ENCODE data around the gene LRRC75A.

Gene LRRC75A

GRCh38 chr17:16486373-16487250, 5.4 kb downstream of the LRRC75A start:
- TF ChIP-seq, protein P1, sequence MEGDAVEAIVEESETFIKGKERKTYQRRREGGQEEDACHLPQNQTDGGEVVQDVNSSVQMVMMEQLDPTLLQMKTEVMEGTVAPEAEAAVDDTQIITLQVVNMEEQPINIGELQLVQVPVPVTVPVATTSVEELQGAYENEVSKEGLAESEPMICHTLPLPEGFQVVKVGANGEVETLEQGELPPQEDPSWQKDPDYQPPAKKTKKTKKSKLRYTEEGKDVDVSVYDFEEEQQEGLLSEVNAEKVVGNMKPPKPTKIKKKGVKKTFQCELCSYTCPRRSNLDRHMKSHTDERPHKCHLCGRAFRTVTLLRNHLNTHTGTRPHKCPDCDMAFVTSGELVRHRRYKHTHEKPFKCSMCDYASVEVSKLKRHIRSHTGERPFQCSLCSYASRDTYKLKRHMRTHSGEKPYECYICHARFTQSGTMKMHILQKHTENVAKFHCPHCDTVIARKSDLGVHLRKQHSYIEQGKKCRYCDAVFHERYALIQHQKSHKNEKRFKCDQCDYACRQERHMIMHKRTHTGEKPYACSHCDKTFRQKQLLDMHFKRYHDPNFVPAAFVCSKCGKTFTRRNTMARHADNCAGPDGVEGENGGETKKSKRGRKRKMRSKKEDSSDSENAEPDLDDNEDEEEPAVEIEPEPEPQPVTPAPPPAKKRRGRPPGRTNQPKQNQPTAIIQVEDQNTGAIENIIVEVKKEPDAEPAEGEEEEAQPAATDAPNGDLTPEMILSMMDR (IDR thresholded peaks at IDR 0.05; ENCODE audit: extremely low read depth, missing control alignments), result no peak
- no peak for DNase-seq (ENCODE audit: low spot score)

DNA sequence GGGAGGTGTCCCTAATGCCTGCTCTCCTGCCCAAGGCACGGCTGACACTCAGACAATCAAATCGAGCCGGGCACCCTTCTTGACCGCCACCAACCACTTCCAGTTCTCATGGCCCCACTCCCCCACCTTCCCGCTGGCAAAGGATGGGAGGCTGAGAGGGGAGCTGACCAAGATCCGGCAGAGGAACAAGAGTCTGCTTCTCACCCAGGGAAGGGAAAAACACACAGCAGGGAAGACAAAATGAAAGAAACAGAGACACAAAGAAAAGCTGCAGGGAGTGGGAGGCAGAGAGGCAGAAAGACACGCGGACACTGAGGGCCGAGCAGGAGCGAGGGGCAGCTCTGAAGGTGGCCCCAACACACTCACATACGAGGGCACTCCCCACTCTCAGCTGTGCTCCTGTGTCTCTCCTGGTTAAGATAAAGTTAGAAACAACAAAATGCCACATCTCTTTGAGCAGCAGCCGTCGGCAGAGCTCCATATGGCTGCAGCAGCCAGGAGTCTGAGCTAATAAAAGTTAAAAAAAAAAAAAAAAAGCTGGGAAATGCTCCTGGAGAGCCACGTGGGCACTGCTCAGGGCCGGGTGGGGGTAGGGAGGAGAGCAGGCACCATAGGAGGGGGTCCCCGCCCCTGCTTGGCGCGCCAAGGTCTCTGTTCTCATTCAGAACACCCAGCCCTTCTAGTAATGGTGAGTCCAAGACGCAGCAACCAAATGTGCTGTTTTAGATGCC, 7.4 kb downstream of the LRRC75A start:
- TF ChIP-seq, protein P1 (IDR thresholded peaks at IDR 0.05; ENCODE audit: extremely low read depth, missing control alignments), result no peak

DNA sequence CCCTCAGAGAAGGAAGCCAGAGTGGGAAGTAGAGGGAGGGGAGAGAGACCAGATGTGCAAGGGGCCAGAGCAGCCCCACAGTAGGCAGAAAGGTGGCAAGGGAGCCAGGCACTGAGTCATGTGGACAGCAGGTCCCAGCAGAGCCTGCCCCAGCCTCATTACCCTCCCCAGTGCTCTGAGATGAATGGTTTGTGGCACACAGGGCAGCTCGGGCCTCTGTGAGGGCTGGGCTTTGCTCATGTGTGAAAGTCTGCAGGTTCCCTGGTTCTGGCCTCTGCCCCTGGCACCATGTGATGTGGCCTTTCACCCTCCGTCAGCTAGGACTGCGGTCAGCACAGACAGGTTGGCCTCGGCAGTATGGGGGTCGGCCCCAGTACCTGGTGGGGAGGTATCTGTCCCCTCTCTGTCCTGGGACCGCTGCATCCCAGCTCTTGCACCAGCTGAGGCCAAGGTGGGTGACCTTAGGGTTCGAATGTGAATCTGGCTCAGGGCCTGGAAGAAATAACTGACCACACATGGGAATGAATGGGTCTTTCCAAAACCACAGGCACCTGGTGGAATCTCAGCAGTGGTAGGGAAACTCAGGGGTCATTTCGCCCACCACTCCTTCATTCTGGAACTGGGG, 8.9 kb downstream of the LRRC75A start:
- TF ChIP-seq, protein P1 (IDR thresholded peaks at IDR 0.05; ENCODE audit: extremely low read depth, missing control alignments), result no peak
- no peak for DNase-seq (ENCODE audit: low spot score)

More for the DNA sequence above, 7.4 kb downstream of the LRRC75A start:
- DNase-seq (ENCODE audit: low spot score), result no peak

DNA sequence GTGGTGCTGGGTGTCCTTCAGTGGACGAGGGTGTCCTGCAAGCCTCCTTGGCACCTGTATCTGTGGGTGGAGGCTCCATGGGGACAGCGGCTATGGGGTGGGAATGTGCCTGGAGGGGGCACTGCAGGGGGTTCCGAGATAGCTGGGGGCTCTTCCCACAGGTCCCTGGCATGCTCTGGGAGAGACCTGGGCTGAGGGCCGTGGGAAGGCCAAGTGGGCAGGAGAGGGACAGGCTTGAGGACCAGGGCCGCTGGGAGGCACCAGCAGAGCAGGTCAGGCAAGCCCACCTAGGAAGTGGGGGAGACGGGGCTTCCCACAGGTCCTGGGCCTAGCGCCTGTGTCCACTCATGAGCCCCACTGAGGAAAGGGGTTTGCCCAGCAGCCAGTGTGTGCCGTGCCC, 9.7 kb downstream of the LRRC75A start:
- no peak for DNase-seq (ENCODE audit: low spot score)
- TF ChIP-seq, protein P1 (IDR thresholded peaks at IDR 0.05; ENCODE audit: extremely low read depth, missing control alignments), result no peak

- no peak for DNase-seq (ENCODE audit: low spot score)
- TF ChIP-seq, protein P1 (IDR thresholded peaks at IDR 0.05; ENCODE audit: extremely low read depth, missing control alignments), result no peak
Measured at GRCh38 chr17:16480995-16481394, 11.0 kb downstream of the LRRC75A start.

DNA sequence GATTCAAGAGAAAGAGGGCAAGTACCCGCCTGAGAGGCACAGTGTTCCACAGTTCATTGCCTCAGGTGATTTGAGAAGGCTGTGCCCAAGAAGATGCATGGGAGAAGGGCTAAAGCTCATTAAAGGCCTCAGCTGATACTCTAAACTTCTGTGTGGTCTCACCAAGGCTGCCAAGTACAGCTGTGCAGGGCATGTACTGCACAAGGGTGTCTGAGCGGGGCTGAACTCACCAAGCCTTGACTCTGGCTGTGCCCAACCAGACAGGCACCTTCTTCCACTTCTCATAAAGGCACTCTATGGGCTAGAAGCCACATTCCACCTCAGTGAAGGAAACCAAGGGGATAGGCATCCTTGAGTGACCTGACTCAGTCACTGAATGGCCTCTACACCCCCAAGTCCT, 12.7 kb downstream of the LRRC75A start:
- TF ChIP-seq, protein P1 (IDR thresholded peaks at IDR 0.05; ENCODE audit: extremely low read depth, missing control alignments), result no peak
- DNase-seq (ENCODE audit: low spot score), result no peak

DNA sequence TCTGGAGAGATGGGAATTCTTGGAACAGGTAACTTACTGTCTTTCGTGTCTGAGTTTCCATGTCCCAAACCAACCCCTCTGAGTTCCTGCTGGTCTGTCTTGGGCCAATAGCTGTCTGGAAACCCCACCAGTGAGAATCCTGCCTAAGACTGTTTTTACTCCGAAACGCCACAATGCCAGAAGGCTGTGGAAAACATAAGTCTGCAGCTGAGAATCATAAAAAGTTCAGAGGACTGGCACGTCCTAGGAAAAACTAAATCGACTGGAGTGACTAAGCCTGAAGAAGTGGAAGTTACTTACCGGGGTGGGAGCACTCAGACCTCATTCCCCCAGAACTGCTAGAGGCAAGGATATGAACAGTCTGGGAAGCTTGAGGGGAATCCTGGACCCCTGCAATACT, 13.3 kb downstream of the LRRC75A start:
- TF ChIP-seq, protein P1 (IDR thresholded peaks at IDR 0.05; ENCODE audit: extremely low read depth, missing control alignments), result no peak
- DNase-seq (ENCODE audit: low spot score), result no peak

Data from GM20000 (cell line).